ENCODE data around the gene XRN1. TPM values are rescaled to one million over a fixed set of nuclear protein-coding genes. Genes with fewer than 3 reads are reported as not detected.

Gene XRN1
- total RNA-seq, 4 donors from 2014 or later = 30.7 to 63.1 (median 35.2) TPM

DNA sequence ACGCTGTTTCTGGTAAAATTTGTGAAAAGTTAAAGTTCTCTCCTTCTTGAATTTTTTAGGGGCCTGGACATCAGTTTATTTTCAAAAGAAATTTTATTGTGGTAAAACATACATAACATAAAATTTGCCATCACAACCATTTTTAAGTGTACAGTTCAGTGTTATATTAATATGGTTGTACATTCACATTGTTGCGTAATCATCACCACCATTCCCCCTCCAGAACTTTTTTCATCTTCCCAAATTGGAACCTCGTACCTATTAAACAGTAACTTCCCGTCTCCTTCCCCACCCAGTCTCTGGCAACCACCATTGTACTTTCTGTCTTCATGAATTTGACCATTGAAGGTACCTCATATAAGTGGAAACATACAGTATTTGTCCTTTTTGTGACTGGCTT lies 23.0 kb upstream of the XRN1 start:
- TF ChIP-seq, protein P1, sequence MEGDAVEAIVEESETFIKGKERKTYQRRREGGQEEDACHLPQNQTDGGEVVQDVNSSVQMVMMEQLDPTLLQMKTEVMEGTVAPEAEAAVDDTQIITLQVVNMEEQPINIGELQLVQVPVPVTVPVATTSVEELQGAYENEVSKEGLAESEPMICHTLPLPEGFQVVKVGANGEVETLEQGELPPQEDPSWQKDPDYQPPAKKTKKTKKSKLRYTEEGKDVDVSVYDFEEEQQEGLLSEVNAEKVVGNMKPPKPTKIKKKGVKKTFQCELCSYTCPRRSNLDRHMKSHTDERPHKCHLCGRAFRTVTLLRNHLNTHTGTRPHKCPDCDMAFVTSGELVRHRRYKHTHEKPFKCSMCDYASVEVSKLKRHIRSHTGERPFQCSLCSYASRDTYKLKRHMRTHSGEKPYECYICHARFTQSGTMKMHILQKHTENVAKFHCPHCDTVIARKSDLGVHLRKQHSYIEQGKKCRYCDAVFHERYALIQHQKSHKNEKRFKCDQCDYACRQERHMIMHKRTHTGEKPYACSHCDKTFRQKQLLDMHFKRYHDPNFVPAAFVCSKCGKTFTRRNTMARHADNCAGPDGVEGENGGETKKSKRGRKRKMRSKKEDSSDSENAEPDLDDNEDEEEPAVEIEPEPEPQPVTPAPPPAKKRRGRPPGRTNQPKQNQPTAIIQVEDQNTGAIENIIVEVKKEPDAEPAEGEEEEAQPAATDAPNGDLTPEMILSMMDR (IDR thresholded peaks at IDR 0.05) = no peak
- no peak for ATAC-seq (ENCODE audit: low FRiP score)
- DNase-seq (ENCODE audit: low spot score) = no peak

DNA sequence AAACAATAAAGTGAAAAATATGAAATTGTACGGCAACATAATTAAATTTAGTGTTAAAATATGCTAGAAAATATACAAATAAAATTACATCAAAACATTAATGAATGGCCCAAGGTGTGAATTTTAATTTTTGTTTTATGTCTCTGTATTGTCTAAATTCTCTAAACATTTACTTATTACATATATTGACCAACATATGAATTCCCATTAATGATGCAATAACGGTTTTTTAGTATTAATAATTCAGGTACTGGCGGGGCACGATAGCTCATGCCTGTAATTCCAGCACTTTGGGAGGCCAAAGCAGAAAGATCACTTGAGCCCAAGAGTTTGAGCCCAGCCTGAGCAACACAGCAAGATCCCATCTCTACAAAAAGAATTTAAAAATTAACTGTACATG lies 20.6 kb upstream of the XRN1 start:
- DNase-seq (ENCODE audit: low spot score) (no peak), ATAC-seq (ENCODE audit: low FRiP score) (no peak)
- TF ChIP-seq, protein P1 (IDR thresholded peaks at IDR 0.05) = no peak

DNA sequence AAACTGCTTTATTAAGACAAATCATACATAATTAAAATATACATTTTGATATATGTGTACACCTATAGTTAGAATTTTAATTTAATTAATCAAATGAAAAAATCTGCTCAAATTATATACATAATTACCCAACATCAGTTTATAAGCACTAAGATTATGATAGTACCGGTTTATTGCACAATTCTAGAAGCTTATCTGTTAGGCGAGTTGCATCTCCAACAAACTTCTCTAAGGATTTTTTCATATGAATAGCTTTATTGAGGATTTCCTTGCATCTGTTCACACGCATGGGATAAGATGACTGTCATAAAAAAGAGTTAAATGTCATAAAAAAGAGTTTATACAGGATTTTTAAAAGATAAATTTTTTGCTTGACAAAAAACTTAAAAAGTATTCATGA lies 19.9 kb upstream of the XRN1 start:
- DNase-seq (ENCODE audit: low spot score) = no peak
- TF ChIP-seq, protein P1 (IDR thresholded peaks at IDR 0.05) = no peak
- ATAC-seq (ENCODE audit: low FRiP score) = no peak

DNA sequence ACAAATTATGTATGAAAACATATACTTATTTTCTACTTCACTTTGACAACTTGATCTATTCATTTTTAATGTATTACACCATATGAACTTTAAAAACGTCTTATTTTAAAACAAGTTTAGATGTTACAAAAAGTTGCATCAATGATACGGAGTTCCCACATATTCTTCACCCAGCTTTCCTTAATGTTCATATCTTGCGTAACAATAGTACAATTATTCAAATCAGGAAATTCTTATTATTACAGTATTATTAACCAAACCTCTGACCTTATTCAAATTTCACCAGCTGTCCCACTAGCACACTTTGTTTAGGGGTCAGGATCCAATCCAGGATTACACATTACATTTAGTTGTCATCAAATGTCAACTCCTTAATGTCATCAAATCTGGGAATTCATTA lies 12.9 kb upstream of the XRN1 start:
- TF ChIP-seq, protein P1 (IDR thresholded peaks at IDR 0.05) = no peak
- ATAC-seq (ENCODE audit: low FRiP score) (no peak), DNase-seq (ENCODE audit: low spot score) (no peak)

DNA sequence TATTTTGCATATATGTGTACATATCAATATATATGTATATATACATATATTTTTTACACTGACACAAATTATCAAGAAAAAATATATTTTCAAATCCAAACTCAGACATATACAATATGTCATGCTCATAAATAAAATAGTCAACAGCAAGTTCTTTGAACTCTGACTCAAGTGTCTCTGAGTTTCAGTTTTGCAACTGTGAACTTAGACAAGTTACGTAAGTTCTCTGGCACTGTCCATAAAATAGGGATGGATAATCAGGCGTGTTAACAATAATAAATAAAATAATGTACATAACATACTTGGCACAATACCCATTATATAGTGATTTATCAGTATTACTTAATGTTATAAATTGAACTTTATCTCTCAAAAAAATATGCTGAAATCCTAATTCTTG lies 12.1 kb upstream of the XRN1 start:
- DNase-seq (ENCODE audit: low spot score) (no peak), ATAC-seq (ENCODE audit: low FRiP score) (no peak)
- TF ChIP-seq, protein P1 (IDR thresholded peaks at IDR 0.05) = no peak

DNA sequence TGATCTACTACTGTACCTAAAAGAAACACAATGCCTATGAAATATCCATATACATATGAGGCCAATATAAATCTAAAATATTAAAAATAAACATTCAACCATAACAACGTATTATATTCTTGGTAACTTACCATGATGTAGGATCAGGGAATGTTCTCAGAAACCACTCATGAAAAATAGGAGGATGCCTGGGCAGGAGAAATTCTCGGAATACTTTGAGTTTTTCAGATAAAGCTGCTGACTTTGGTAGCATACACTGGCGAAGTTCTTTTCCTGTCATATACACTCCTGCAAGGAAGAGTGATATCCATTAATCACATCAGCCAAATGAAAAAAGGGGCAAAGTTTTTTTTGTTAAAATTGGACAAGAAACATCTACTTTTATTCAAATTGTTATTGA lies 11.3 kb upstream of the XRN1 start:
- TF ChIP-seq, protein P1 (IDR thresholded peaks at IDR 0.05) = no peak
- no peak for DNase-seq (ENCODE audit: low spot score)
- ATAC-seq (ENCODE audit: low FRiP score) = no peak

DNA sequence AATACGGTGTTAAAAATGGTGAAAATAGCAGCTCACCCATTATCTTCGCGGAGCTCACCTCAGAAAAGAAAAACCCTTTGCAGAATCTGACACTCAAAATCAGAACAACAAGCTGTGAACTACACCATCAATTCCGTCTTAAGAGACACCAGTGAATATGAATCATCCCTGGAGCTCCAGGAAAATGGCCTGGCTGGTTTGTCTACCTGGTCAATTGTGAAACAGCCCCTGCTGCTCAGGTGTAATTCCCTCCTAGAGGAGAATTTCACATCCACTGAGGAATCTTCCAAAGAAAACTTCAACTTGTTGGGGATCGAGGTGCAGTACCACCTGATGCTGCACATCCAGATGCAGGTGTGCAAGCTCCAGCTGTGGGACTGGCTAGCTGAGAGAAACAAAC lies 3.0 kb upstream of the XRN1 start:
- TF ChIP-seq, protein P1 (IDR thresholded peaks at IDR 0.05) = no peak
- ATAC-seq (ENCODE audit: low FRiP score) = no peak
- no peak for DNase-seq (ENCODE audit: low spot score)

Data from omental fat pad (tissue), 4 donors.